ENCODE data around the gene MYO7A. TPM values are rescaled to one million over a fixed set of nuclear protein-coding genes. Genes with fewer than 3 reads are reported as not detected.
A peak's percentile ranks its signal among the peaks of the same experiment; 100 is the strongest.

Gene MYO7A
- total and polyA plus RNA-seq, 2 of the 8 experiments (the other 6 are each of a cell fraction or from before 2014, with no cell fraction given): 1.5 to 1.9 TPM

GRCh38 chr11:77193167-77193566 lies 65.1 kb downstream of the MYO7A start:
- Histone ChIP-seq H2AFZ (ENCODE audit: low read length) (no peak overlapping the region), H3K56ac (replicated peaks; ENCODE audit: insufficient read length, low read depth, low read length) (peak overlapping the region; percentile 95), H2BK120ac (replicated peaks; ENCODE audit: low read depth, low read length) (no peak overlapping the region), H3K9me3 (ENCODE audit: insufficient read depth in 2 of 2, low read depth in 1 of 2, low read length in 1 of 2) (no peaks in the 10 kb centered on the region), H2BK15ac (ENCODE audit: low read length) (no peak overlapping the region), H2BK20ac (ENCODE audit: low read length) (no peak overlapping the region; the same call in 1 of the 2 replicates), H3K27me3 (replicated peaks in 1 of 4; ENCODE audit: control insufficient read depth in 3 of 4, extremely low read depth in 1 of 4, insufficient read depth in 3 of 4, low read length in 3 of 4) (no peaks in the 10 kb centered on the region), H4K91ac (replicated peaks; ENCODE audit: insufficient read length, low read length) (peak overlapping the region; percentile 25), H3K4me1 (replicated peaks in 1 of 4; ENCODE audit: control insufficient read depth in 3 of 4, insufficient read depth in 4 of 4, low read length in 3 of 4) (peaks cover 0 to 7% (median 6%) of the 10 kb centered on the region in 4 experiments; a peak in 6 of 7 replicates), H4K20me1 (replicated peaks in 1 of 2; ENCODE audit: control insufficient read depth in 1 of 2, insufficient read depth in 2 of 2, low read length in 2 of 2) (peaks cover 0 to 7% of the 10 kb centered on the region in 2 experiments), H3K9ac (replicated peaks in 1 of 4; ENCODE audit: extremely low read depth in 1 of 4, low read depth in 3 of 4, low read length in 3 of 4) (no peak overlapping the region), H2BK5ac (ENCODE audit: low read depth, low read length) (no peak overlapping the region), H3K23me2 (ENCODE audit: low read depth, low read length) (peaks cover 10% of the 10 kb centered on the region; the same call in 1 of the 2 replicates), H4K5ac (ENCODE audit: insufficient read length, low read depth, low read length) (no peak overlapping the region), H3K79me1 (ENCODE audit: low read depth, low read length) (no peaks in the 10 kb centered on the region), H3K14ac (ENCODE audit: insufficient read length) (no peak overlapping the region), H3K79me2 (ENCODE audit: control insufficient read depth in 1 of 2, insufficient read depth in 2 of 2, low read length in 2 of 2) (no peaks in the 10 kb centered on the region), H3K18ac (ENCODE audit: extremely low read depth, low read length) (no peak overlapping the region), H3K27ac (ENCODE audit: low read depth, low read length) (no peak overlapping the region), H2AK5ac (ENCODE audit: low read depth, low read length) (peak overlapping the region; percentile 54; the same call in 1 of the 2 replicates), H2BK12ac (ENCODE audit: low read depth, low read length) (peak overlapping the region; percentile 77; the same call in 1 of the 2 replicates), H4K8ac (ENCODE audit: extremely low read depth, insufficient read depth, low read length) (no peak overlapping the region), H3K23ac (ENCODE audit: insufficient read length) (no peak overlapping the region), H3K4ac (replicated peaks; ENCODE audit: insufficient read length, low read depth, low read length) (no peak overlapping the region), H3K36me3 (ENCODE audit: control insufficient read depth in 2 of 4, insufficient read depth in 4 of 4, low read length in 3 of 4) (no peaks in the 10 kb centered on the region; a peak in 1 of 8 replicates), H3K4me2 (ENCODE audit: insufficient read depth in 1 of 2, low read depth in 2 of 2, low read length in 2 of 2) (no peak overlapping the region), H3K4me3 (ENCODE audit: extremely low read depth in 1 of 4, insufficient read depth in 2 of 4, low read depth in 3 of 4, low read length in 4 of 4) (no peak overlapping the region)
- ChIA-PET CTCF (ENCODE audit: partially characterized antibody) (interaction anchor here (0.7 to 8.0 kb wide), 20 partner anchors 8 to 427 kb away, joined by 3 to 248 read pairs (median 4); partner anchors contain the start of gene MYO7A), POLR2A (ENCODE audit: partially characterized antibody) (no interaction called here)
- DNase-seq (ENCODE audit: low read depth in 1 of 2, low spot score in 2 of 2) (no peak), FAIRE-seq (no peak)
- TF ChIP-seq TAF7 (optimal IDR thresholded peaks at IDR 0.05; ENCODE audit: borderline replicate concordance, low read depth, low read length) (no peak), RAD21 (IDR thresholded peaks at IDR 0.05 in 1 of 2, conservative IDR thresholded peaks at IDR 0.05 in 1 of 2; ENCODE audit: low read depth in 2 of 2, low read length in 2 of 2) (no peak), POU5F1 (IDR thresholded peaks at IDR 0.05; ENCODE audit: low read depth, low read length) (no peak), ATF2 (IDR thresholded peaks at IDR 0.05; ENCODE audit: low read length) (no peak), CBX5 (IDR thresholded peaks at IDR 0.05; ENCODE audit: low read depth, low read length) (no peak), CHD1 (IDR thresholded peaks at IDR 0.05; ENCODE audit: low read depth, low read length) (no peak), E2F6 (IDR thresholded peaks at IDR 0.05) (no peak)
- TF ChIP-seq, protein P1, sequence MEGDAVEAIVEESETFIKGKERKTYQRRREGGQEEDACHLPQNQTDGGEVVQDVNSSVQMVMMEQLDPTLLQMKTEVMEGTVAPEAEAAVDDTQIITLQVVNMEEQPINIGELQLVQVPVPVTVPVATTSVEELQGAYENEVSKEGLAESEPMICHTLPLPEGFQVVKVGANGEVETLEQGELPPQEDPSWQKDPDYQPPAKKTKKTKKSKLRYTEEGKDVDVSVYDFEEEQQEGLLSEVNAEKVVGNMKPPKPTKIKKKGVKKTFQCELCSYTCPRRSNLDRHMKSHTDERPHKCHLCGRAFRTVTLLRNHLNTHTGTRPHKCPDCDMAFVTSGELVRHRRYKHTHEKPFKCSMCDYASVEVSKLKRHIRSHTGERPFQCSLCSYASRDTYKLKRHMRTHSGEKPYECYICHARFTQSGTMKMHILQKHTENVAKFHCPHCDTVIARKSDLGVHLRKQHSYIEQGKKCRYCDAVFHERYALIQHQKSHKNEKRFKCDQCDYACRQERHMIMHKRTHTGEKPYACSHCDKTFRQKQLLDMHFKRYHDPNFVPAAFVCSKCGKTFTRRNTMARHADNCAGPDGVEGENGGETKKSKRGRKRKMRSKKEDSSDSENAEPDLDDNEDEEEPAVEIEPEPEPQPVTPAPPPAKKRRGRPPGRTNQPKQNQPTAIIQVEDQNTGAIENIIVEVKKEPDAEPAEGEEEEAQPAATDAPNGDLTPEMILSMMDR (IDR thresholded peaks at IDR 0.05; ENCODE audit: control extremely low read depth in 1 of 3, insufficient read depth in 1 of 3, low read depth in 1 of 3, low read length in 3 of 3): no peak
